Stimulated activated CD4-positive, alpha-beta T cell treated with anti-CD3 and anti-CD28 coated beads, Interleukin-4, amount 100 ng/mL, for 24 hours (primary cell): ENCODE results near the gene MSGN1.
"Not testable (repeated sequence)": the region's sequence is repeated elsewhere in the genome, so short reads cannot be mapped to it uniquely, and the experiment has no call there.

ENCODE experiments used
- DNase-seq: peaks from one replicate; pipeline ENCODE4 v3.0.0-alpha.2; 2020

The MSGN1 gene

GRCh38 chr2:17805717-17806363, 10.4 kb upstream of the MSGN1 start:
- DNase-seq = no peak

- no peak for DNase-seq
Observed at GRCh38 chr2:17813010-17813741, 3.1 kb upstream of the MSGN1 start.

- no peak for DNase-seq
Observed at GRCh38 chr2:17813742-17814473, 2.4 kb upstream of the MSGN1 start.

GRCh38 chr2:17814601-17815000, 1.7 kb upstream of the MSGN1 start:
- no peak for DNase-seq

GRCh38 chr2:17815468-17816184, 634 bp upstream of the MSGN1 start:
- DNase-seq = no peak

- DNase-seq = no peak
Observed at GRCh38 chr2:17818235-17818815, 2.1 kb downstream of the MSGN1 start.

- DNase-seq = no peak
Observed at GRCh38 chr2:17821080-17821479, 4.8 kb downstream of the MSGN1 start.

- DNase-seq = no peak
Observed at GRCh38 chr2:17821535-17822444, 5.5 kb downstream of the MSGN1 start.

- DNase-seq = no peak
Observed at GRCh38 chr2:17822445-17823117, 6.3 kb downstream of the MSGN1 start.

- not testable (repeated sequence) for DNase-seq
Observed at GRCh38 chr2:17823646-17824045, 7.4 kb downstream of the MSGN1 start.

GRCh38 chr2:17827316-17827715, 11.1 kb downstream of the MSGN1 start:
- DNase-seq = no peak

- DNase-seq = no peak
Observed at GRCh38 chr2:17827785-17828184, 11.5 kb downstream of the MSGN1 start.

GRCh38 chr2:17830053-17831034, 14.1 kb downstream of the MSGN1 start:
- DNase-seq = peak; percentile 19

- DNase-seq = no peak
Observed at GRCh38 chr2:17835516-17835915, 19.3 kb downstream of the MSGN1 start.

- no peak for DNase-seq
Observed at GRCh38 chr2:17839959-17840358, 23.7 kb downstream of the MSGN1 start.

- DNase-seq = no peak
Observed at GRCh38 chr2:17843457-17843856, 27.2 kb downstream of the MSGN1 start.

- no peak for DNase-seq
Observed at GRCh38 chr2:17845806-17846205, 29.5 kb downstream of the MSGN1 start.

- no peak for DNase-seq
Observed at GRCh38 chr2:17846676-17847075, 30.4 kb downstream of the MSGN1 start.

- DNase-seq = no peak
Observed at GRCh38 chr2:17847236-17847635, 31.0 kb downstream of the MSGN1 start.

GRCh38 chr2:17849275-17849674, 33.0 kb downstream of the MSGN1 start:
- DNase-seq = no peak
